EL (cell line): ENCODE measurements around the gene SLC41A1.
A peak's percentile ranks its signal among the peaks of the same experiment; 100 is the strongest.
"Not testable (repeated sequence)": the region's sequence is repeated elsewhere in the genome, so short reads cannot be mapped to it uniquely, and the experiment has no call there.

Experiments
- DNase-seq: peaks from one replicate; pipeline ENCODE4 v3.0.0-alpha.2; 2016

The SLC41A1 gene

DNA sequence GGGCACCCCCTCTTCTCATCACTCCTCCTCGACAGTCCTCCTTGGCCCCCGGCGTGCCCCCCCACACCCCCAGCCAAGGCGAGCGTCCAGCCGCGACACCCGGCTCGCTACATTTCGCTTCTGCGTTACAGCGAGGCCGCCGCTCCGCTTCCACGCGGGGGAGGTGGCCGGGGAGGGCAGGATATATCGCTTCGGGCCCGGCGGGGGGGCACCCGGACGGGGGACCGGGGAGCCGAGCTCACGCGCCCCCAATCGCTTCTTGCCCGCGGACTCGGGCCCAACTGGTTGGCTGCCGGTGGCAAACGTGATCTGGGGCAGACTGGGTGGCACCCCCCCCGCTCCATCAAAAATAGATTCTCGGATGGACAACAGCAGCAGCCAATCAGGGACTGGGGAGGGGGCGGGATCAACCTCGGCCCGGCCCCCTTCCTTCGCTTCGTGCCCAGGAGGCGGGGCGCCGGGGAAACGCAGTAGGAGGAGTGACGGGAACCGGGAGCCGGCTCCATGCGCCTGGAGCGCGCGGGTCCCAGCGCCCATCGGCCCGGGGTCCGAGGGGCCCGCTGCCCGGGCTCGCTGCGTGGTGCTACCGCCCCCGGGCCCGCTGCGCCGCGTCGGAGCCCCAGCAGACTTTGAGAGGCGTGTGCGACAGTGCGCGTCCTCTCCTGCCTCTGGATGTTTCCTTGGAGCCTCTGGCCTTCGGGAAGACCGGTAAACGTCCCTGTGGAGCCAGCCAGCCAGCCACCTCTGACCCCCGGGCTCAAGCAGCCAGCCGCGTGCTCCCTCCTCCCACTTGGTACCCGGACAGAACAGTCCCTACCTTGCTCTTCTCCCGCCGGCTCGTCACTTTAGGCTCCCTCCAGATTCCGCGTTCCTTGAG lies at the start of gene SLC41A1:
SLC41A1 (minus strand) TSS at position 321 of the 877 bp plus-strand sequence. CDS start 2,757 bp downstream, outside the sequence.
- DNase-seq, result peak; percentile 92

DNA sequence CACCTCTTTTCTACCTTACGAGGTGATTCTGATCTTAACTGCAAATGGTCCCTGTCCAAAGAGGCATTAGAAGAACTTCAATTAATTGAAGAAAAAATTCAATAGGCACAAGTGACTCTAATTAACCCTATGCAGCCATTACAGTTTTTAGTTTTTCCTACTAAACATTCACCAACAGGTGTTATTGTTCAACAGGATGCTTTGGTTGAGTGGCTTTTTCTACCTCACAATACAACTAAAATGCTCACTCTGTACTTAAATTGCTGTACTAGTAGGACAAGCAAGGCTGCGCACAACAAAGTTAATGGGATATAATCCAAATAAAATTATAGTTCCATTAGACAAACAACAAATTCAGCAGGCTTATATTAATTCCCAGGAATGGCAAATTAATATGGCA lies 48.5 kb upstream of the SLC41A1 start:
- no peak for DNase-seq

DNA sequence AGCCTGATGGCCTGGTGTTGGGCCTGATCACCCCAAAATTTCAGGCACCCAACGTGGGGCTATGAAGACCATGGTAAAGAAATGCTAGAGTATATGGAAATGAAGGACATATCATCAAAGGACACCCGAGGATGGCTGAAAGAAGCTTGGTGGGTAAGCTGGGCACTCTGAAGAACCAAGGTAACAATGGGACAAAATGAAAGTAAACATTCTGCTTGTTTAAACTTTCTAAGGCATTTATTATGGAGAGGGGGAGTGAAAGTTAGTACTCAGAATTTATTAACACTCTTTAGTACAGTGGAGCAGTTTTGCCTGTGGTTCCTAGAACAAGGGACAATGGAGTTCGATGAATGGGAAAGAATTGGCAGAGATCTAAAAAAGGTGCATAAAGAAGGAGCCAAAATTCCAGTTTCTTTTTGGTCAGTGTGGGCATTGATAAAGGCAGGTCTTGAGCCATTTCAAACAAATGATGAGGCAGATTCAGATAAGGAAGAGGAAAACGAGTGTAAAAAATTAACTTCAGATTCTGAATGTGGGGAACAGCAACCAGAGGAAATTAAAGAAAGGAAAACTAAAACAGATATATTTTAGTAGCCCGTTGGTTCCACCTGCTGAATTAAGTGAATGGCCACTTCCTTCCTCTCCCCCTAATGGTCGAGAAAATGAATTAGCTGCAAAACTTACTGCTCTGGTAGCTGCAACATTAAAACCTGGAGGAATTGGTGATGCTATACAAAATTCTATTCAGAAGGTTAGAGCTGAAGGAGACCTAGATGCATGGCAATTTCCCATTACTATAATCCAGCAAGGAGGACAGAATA lies 45.4 kb upstream of the SLC41A1 start:
- no peak for DNase-seq

DNA sequence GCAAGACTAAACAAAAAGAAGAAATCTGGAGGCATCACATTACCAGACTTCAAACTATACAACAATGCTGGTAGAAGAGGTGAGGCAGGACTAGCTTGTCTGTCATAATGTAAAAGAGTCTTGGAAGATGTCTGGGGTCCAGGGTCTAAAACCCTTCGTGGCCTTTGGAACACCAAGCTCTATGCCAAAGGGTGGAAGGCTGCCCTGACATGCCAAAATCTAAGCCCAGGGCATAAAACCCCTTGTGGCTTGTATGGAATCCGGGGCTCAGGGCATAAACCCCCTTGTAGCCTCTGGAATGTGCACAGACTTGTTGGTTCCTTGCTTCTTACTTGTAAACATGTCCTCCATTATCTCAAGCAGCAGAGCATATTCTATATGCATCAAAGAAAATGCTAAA lies 44.5 kb upstream of the SLC41A1 start:
- not testable (repeated sequence) for DNase-seq

DNA sequence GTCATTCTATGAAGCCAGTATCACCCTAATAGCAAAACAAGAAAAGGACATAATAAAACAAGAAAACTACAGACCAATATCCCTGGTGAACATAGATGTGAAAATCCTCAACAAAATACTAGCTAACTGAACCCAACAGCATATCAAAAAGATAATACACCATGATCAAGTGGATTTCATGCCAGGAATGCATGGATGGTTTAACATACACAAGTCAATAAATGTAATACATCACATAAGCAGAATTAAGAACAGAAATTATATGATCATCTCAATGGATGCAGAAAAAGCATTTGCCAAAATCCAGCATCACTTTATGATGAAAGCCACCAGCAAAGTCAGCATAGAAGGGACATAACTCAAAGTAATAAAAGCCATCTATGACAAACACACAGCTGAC lies 43.4 kb upstream of the SLC41A1 start:
- DNase-seq, result no peak

DNA sequence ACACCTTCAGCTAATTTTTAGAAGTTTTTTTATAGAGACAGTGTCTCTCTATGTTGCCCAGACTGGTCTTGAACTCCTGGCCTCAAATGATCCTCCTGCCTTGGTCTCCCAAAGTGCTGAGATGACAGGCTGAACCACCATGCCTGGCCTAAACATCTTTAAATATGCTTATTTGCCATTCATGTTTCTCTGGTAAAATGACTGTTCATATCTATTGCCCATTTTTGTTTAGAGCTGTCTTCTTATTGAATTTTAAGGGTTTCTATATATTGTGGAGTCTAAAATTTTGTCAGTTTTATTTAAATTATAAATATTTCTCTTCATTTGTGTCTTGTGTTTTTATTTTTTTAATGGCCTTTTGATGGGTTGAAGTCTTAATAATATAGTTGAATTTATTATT lies 40.0 kb upstream of the SLC41A1 start:
- no peak for DNase-seq

DNA sequence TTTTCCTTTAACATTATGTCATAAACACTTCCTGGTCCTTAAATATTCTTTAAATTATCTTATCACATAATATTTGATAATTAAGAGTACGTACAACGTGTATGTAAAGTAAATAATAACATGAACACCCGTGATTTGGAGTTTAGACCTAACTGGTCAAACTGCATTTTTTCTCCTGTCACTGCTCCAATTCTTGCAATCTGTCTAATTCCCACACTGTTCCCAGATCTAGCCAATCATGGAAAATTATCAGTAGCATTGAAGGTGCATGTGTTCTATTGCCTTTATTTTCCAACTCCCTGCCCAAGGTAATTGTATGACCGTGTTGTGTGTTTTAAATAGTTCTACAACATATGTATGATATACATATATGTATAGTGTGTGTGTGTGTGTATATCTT lies 39.0 kb upstream of the SLC41A1 start:
- no peak for DNase-seq

DNA sequence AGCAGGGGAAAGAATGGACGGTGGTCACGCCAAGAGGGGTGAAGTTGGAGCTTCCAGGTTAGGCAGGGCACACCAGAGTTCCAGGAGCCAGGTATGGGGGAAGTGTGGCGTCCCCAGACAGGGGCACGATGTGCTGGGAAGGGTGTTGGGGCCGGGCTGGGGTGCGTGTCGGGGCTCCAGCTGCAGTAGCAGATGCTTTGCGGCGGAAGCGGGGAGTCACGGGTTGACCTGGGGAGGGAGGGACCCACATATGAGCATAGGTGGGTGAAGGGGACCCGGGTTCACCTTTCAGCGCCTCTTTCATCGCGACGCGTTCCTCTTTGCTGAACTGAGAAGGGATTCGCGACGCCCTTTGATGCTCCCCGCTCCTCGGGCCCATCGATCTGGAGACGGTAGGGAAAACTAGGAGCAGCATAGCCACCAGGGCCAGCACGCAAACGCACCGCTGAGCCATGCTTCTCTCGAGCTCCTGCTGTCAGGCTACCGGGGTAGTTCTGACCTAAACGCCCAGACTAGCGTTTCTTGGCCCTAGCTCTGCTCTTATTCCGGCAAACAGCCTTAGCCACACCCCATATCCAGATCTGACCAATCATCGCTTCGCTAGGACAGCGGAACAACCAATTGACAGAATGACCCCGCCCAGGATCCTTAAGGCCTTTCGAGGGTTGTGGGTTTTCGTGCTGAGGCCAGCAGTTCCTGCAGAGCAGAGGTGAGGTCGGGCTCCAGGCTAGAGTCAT lies 36.8 kb upstream of the SLC41A1 start, which contains the start of gene PM20D1:
PM20D1 (minus strand) TSS at position 514 of the 737 bp plus-strand sequence; CDS start at position 454, 60 bp downstream.
- DNase-seq, result no peak

DNA sequence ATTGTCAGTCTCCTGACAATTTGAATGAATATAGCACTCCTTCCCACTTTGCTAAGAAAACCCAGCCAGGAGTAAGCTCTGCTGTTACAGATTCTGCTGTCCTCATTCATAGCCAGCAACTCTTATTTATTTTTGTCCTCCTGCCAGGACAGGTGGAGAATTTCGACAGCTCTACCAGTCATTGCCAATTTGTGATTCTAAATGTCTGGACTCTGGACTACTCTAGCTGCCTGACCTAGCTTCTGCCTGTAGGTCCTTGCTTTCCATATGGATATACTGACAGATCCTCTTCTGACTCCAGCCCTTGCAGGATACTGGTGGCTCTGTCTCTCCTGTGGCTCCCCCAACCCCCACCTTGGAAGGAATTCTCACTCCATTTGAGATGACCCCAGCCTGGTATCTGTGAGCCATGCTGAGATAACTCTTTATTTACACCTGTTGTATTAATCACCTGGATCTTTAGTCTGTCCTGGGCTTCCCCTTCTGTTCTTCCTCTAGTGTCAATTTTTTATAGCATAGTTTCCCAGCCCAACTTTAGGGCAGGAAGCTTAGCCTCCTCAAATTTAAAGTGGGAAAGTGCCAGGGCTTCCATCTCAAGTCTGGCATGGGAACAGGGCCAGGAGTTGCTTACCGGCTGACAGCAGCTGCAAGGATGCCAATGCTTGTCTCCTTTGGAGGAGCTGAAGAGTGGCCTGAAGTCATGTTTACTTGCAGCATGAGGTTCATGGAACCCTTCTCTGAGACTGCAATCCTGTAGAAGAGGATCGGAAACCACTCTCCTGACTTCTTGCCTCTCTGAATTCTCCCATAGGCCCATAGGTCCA lies 30.2 kb upstream of the SLC41A1 start:
- no peak for DNase-seq

DNA sequence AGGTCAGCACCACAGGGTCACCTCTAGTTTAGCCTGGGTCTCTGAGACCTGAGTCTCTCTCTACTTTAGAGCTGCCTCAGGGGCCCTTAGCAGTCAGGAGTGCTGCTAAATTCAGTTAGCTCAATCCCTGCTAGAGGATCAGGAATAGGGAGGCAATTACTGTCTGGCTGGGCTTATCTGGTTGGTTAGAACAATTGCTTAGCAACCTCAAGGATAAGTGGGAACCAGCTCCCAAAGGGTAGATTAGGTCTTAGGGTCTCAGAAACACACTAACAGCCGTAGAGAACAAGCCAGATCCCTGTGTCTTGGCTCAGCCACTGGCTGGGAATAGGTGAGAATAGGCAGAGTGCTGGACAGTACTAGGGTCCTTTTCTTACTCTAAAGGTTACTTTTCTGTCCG lies 29.2 kb upstream of the SLC41A1 start:
- no peak for DNase-seq

DNA sequence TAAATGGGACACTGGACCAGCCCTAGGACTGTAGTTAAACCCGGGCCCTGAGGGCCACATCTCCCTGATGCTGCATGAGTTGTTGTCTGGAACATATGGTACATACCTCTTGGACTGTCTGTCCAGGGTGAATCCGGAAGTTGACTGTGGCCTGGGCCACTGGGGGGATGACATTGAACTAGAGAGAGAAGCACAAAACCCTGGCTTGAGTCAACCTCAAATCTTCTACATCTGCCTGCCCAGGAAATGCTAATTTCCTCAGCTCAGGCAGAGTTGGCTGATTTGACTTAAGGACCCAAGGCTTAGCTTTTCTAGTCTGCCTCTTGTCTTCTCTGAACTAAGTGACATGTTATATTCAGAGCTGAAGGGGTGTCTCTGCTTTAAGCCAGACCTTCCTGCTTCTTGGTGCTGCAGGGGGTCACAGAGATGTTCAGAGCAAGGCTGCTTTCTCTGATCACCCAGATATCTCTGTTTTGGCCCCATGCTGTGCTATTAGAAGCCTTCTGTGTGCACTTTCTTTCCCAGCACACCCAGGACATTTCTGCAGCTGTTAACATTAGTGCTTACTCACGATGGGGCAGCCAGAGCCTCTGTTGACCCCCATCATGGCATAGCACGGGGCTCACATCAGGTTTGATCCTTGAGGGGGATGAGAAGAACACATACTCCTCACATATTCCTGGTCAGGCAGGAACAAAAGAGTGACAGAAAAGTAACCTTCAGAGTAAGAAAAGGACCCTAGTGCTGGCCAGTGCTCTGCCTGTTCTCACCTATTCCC lies 27.3 kb upstream of the SLC41A1 start:
- no peak for DNase-seq

DNA sequence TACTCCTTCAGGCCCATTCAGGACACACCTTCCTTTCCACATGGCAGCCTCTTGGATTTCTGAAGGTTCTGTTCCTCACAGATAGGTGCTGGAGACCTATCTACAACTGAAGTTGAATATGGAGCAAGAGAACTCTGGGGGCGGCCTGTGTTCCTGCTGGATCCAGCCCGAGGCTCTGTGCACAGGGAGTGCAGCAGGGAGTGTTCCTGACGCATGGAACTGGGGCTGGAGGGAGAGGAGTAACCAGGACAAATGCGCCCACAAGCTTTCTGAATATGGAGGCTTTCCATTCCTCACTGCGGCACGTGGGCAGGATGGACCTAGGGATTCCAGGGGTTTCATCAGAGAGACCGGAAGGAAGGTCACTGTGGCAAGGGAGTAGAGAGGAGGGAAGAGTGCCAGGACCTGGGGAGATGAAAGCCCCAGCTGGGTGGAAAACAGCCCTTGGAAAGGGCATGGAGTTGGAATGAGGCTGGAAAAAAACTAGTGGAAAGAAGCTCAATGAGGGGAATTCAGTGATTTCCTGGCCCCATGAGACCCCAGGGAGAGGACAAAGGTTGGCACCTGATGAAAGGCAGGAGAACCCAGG lies 24.5 kb upstream of the SLC41A1 start:
- DNase-seq, result no peak

DNA sequence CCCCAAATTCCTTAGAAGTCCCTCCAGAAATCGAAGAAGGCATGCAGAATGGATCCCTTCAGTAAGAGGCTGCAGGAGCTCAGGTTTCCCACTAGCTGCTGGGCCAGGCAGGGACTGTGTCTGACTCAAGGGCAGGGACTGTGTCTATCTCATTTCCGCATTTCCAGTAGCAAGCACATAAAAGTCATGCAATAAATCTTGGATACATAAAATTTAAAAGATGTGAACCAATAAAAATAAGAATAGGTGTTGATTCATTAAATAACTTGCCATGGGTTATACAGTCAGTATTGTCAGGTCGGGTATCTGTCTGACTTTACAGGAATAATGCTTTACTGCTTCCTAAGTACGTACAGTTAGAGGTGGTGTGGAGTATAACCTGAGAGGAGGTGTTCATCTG lies 21.8 kb upstream of the SLC41A1 start:
- DNase-seq, result no peak

DNA sequence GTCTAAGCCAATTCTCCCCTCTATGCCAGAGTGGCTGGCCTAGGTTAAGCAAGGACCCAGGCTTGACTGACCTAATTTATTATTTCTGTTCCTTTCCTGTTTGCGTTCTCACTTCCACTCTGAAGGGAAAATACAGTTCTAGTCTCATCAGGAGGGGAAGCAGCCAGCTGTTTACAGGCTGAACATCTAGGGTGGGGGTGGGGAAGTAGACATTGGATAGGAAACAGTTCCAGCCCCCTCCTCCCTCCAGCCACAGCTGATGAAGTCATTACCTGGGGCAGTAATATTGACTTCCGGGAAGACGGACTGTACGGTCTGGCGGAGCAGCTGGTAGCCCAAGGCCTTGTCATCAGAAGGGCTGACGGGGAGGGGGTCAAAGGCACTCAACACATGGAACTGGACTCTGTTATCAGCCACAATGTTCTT lies 19.3 kb upstream of the SLC41A1 start:
- DNase-seq, result no peak

DNA sequence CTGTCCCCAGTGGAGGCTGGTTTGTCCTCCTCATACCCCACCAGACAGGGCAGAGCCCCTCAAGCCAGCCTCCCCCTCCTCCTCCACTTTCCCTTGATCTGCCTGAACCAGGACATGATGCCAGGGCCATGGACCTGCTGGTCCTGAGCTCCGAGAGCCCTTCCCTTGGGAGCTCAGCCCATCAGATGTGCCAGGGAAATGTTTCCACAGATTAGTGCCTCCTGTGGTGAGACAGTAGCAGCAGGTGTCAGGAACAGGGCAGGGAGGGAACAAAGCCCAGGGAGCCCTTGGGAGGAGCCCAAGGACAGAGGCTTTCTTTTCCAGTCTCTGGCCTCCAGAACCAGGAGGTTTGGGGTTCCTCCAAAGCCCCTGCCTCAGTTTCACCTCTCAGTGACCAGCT lies 14.6 kb upstream of the SLC41A1 start:
- DNase-seq, result no peak

DNA sequence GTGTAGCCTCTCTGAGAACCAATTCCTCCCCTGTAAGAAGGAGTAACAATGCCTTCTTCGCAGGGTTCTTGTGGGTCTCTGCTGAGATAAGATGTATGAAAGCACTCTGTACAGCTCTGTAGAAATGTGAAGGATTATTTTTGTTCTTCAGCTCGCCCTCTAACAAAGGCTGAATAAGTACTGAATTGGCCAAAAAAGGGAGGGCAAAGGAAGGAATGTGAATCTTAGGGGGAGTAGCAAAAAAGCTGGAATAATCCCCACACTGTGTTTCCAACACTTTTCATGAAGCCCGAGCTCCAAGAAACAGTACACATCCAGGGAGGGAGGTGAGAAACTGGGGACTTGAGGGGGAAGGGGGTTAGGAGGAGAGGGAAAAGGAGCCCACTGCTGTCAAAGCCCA lies 14.0 kb upstream of the SLC41A1 start:
- no peak for DNase-seq

DNA sequence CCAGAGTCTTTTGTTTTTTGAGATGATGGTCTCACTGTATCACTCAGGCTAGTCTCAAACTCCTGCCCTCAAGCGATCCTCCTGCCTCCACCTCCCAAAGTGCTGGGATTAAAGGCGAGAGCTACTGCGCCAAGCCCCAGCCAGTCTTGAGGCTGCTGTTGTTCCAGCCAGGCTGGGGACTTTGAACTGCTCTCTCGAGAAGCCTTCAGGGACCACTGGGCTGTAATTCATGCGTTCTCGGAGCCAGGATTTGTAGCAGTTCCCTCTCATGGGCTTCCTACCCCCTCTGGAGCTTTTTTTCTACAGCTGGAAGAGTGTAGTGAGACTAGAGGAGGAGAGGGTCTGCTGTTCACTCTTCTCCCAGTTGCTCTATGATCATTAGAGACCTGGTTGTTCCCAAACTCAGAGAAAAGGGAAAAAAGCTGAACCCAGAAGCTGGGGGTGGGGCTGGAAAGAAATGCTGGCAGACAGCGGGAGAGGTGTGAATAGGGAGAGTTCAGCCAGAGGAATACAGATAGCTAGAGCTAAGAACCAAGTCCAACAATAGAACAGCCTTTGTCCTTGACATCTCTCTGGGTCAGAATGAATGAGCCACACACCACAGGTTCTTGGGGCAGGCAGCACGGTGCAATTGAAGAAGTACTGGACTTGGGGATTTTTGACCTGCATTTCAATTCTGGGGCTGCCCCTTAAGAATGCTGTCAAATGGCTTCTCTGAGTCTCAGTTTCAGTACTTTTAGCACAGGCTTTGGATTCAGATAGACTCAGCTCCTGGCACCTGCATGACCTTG lies 13.2 kb upstream of the SLC41A1 start:
- DNase-seq, result no peak

DNA sequence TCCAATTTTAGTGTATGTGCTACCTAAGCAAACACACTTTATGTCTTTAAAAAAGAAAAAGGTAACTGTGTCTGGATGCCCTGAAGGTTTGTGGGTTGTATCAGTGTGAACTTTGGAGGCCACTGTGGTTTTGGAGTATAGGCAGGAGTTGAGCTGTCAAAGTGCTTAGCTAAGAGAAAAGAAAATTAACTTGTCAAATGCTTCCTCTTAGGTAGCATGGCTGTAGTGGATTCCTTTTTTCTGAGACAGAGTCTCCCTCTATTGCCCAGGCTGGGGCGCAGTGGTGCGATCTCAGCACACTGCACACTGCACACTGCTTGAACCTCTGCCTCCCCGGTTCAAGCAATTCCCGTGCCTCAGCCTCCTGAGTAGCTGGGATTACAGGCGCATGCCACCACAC lies 11.2 kb upstream of the SLC41A1 start:
- no peak for DNase-seq

DNA sequence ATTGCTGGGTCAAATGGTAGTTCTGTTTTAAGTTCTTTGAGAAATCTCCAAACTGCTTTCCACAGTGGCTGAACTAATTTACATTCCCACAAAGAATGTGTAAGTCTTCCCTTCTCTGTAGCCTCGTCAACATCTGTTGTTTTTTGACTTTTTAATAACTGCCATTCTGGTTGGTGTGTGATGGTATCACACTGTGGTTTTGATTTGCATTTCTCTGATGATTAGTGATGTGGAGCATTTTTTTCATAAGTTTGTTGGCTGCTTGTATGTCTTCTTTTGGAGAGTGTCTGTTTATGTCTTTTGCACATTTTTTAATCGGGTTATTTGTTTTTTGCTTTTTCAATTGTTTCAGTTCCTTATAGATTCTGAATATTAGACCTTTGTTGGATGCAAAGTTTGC lies 10.3 kb upstream of the SLC41A1 start:
- DNase-seq, result not testable (repeated sequence)

DNA sequence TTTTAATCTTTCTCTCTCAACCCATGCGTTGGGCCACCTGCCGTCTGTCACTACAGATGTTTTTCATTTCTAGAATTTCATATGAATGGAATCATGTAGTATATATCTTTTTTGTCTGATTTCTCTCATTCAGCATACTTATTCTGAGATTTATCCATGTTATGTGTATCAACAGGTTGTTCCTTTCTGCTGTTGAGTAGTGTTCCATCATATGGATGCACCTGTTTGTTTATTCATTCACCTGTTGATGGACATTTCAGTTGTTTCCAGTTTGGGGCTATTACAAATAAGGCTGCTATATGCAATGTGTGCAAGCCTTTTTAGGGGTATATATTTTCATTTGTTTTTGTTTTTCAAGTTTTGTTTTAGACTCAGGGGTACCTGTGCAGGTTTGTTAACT lies 9.4 kb upstream of the SLC41A1 start:
- DNase-seq, result no peak
